Measurements from ENCODE around the gene TIPIN.
"Not testable (repeated sequence)": the region's sequence is repeated elsewhere in the genome, so short reads cannot be mapped to it uniquely, and the experiment has no call there.

The TIPIN gene, protein sequence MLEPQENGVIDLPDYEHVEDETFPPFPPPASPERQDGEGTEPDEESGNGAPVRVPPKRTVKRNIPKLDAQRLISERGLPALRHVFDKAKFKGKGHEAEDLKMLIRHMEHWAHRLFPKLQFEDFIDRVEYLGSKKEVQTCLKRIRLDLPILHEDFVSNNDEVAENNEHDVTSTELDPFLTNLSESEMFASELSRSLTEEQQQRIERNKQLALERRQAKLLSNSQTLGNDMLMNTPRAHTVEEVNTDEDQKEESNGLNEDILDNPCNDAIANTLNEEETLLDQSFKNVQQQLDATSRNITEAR

DNA sequence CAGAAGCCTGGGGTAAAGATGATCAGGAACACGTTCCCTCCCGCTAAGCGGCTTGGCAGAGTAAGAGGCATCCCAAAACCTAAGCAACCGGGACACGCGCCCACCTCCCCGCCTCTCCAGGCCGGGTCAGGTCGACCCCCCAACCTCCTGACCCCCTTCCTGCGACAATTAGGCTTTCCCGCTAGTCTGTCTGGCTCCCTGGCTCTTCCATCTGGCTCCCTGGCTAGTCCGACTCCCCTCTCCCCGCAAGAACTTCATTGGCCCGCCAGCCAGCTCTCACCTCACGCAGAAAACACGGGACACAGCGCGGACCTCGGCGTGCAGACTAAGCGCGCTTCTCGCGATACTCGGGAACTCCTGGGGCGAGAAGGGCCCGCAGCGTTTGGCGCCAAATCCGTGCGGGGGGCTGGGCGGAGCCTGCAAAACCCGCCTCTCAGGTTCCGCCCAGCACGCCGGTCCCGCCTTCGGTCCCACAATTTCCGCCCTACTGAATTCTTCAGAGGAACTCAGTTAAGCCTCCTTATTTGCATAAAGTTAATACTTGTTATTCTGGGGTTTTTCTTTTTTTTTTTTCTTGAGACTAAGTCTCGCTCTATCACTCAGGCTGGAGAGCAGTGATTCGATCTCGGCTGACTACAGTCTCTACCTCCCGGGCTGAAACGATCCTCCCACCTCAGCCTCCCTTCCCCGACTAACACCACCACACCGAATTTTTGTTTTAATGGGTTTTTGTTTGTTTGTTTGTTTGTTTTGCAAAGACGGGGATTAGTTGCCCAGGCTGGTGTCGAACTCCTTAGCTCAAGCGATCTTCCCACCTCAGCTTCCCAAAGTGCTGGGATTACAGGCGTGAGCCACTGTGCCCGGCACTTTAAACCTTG, at the start of gene TIPIN:
TIPIN (minus strand) TSS at position 327 of the 878 bp plus-strand sequence. CDS start 3,738 bp downstream, outside the sequence.
- peak; percentile 94 to 97 (median 96) for DNase-seq (ENCODE audit: low read depth in 4 of 4, low spot score in 1 of 4)

DNA sequence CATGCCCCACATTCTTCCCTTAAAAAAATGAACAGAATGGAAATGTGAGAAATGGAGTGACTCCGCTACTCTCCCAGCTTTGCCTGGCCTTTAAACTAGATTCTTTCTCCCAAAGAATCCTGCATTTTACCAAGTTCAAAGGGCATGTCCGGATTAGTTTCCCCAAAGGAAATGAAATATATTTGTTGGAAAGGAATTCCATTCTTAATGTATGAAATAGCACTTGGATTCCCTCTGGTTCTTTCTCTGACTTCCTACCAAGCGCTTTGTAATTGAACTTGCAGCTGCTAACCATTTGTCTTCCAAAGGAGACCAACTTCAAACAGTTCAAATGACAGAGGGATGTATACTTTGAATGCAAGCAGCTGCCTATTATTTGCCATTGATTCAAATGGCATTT, 49.1 kb upstream of the TIPIN start:
- DNase-seq (ENCODE audit: low read depth in 4 of 4, low spot score in 1 of 4) = no peak

DNA sequence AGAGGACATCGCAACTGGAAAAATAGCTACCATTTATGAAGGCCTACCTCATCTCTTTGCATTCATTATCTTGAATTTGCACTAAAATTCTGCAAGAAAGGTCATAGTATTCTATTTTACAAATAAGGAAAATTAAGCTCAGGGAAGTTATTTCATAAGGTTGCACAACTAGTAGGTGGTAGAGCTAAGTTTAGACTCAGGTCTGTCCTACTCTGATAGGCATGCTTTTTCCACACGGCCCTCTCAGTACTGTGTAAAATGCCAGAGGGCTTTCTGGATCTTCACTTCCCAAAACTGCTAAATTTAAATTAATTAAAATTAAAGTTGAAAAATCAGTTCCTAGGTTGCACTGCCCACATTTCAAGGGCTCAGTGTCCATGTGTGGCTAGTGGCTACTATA, 48.5 kb upstream of the TIPIN start:
- DNase-seq (ENCODE audit: low read depth in 4 of 4, low spot score in 1 of 4) = no peak

DNA sequence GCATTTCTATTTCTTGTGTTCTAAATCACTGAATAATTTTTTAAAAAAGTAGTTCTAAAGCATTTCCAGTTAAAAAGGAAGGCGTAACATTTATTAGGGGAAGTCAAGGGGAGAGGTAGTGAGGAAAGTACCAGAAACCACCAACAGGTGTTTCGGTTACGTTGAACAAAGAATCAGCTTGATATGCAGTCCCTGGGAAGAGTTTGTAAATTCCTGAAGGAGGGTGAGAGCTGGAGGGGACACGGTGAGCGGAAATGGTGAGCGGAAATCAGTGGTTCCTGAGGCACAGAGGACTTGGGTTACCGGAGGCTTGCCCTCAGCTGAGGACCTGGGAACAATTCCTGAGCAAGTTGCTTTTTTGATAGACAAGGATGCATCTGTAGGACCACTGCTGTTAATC, 48.0 kb upstream of the TIPIN start:
- no peak for DNase-seq (ENCODE audit: low read depth in 4 of 4, low spot score in 1 of 4)

DNA sequence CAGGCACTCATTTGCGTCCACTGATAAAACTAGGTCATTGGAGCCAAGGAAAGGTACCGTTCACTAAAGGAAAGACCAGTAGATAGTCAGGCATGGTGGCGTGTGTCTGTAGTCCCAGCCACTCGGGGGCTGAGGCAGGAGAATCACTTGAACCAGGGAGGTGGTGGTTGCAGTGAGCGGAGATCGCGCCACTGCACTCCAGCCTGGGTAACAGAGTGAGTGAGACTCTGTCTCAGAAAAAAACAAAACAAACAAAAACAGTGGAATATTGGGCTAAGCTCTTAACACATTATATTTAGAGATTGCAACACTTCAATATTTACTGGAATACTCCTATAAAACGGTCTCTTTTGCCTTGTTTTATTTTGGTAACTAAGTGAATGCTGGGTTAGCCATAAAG, 47.6 kb upstream of the TIPIN start:
- no peak for DNase-seq (ENCODE audit: low read depth in 4 of 4, low spot score in 1 of 4)

DNA sequence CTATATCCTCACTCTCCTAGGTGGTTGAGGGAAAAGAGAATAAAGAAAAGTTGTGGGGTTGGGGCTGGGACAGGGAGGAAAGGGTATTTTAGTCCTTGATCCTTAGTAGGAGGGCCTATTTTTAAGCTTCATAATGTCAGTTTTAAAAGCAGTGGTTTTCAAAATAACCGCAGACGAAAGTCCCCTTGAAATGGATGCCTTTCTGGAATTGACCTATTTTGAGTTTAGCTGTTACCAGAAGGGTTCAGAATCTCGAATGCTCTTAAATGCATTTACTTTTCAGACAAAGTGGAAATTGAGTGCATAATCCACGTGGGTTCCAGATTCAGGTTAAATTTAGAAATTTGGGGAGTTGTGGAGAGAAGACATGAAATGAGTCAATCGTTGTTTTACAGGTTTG, 46.8 kb upstream of the TIPIN start:
- DNase-seq (ENCODE audit: low read depth in 4 of 4, low spot score in 1 of 4) = no peak

DNA sequence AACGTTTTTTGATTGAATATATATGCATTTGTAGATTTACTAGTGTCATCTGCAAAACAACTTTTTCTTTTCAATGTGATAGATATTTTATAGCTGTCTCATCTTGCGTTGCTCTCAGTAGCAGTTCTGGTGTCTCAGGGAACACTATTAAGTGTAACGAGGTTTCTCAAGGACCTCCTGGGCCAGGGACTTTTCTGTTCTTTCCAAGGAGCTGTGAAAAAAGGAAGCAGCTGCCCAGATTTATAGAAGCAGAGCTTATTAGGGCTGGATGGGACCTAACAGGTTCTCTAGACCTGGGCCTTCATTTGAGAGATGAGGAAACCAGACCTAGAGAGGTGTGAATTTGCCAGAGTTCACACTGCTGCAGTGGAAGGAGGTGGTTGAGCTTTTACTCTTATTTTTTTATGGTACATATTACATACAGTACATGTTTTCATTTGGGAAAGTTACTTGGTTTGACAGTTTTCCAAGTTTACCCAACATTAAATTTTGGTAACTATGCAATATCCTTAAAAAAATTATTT, 46.3 kb upstream of the TIPIN start:
- no peak for DNase-seq (ENCODE audit: low read depth in 4 of 4, low spot score in 1 of 4)

DNA sequence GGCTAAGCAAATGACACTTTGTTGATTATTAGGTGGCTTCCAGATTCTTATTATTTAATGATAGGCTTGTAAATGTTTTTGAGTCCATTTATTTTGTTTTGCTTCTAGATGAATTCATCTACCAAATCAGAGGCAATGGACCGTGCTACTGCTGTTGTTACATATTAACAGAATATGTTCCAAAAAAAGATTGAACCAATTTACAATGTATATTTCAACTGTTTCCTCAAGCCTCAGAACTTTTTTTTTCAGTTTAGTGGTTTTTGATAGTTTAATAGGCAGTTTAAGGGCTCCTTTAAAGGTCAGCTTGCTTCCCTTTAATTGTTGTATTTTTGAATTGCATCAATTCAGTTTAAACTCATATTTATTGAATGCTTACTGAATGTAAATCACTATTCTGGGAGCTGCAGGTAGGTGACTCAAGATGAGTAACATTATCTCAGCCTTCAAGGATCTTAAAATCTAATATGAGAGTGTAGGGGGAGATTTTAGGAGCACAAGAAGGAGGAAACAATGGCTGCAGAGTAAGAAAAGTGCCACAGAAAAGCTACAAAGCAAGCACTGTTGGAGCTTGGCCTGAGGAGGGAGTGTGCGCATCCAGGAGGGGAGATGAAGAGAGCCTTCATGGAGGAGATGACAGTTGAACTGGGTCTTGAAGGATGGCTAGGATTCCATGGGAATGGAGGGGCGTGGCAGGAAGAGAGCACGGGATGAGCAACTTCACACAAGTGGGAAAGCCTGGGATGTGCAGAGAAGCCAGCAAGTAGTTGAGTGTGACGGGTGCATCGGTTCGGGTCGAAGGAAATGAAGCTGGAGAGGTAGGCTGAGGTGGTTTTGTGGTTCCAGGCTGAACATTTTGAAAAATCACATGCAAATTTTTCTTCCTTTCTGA, 44.9 kb upstream of the TIPIN start:
- no peak for DNase-seq (ENCODE audit: low read depth in 4 of 4, low spot score in 1 of 4)

DNA sequence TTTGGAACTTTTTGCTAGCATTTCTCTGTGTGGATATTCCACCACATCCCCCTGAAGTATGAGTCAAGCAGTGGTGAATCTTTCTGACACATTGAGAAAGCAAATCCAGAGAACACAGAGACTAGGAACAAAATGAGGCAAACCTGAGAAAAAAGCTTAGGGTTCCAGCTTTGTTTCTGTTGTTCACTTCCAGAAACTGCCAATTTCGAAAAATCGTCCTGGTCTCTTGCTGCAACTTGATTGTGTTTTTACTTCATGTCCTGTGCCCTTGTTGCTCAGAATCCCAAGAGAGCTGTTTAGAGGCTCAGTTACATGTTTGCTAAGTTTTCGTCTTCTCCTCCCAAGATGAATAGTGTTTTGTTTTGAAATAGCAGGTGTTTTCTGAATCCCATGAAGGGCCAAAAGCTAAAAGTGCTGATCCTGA, 43.9 kb upstream of the TIPIN start:
- no peak for DNase-seq (ENCODE audit: low read depth in 4 of 4, low spot score in 1 of 4)

DNA sequence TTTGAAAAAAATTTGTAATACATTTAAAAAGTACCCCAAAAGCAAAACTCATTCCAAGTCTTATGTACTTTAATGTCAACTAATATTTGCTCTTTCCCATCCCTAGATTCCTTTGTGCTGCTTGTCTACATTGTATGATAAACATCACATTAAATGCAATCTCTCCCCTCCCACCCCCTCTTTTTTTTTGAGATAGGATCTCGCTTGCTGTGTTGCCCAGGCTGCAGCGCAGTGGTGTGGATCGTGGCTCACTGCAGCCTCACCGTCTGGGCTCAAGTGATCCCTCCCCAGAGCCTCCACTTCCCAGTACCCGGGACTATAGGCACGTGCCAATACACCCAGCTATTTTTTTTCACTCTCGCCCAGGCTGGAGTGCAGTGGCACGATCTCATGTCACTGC, 42.8 kb upstream of the TIPIN start:
- no peak for DNase-seq (ENCODE audit: low read depth in 4 of 4, low spot score in 1 of 4)

DNA sequence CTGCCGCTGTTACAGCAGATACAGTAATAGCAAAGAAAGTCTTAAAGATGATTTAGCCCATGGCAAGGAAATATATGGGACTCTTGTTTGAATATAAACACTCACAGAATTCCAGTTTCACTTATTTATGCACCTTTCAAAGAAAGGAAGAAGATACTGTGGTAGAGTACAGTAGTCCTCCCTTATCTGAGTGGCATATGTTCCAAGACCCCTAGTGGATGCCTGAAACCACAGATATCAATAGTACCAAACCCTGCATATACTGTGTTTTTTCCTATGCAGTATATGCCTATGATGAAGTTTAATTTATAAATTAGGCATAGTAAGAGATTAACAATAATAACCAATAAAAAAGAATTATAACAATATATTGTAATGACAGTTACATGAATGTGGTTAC, 38.4 kb upstream of the TIPIN start:
- no peak for DNase-seq (ENCODE audit: low read depth in 4 of 4, low spot score in 1 of 4)

DNA sequence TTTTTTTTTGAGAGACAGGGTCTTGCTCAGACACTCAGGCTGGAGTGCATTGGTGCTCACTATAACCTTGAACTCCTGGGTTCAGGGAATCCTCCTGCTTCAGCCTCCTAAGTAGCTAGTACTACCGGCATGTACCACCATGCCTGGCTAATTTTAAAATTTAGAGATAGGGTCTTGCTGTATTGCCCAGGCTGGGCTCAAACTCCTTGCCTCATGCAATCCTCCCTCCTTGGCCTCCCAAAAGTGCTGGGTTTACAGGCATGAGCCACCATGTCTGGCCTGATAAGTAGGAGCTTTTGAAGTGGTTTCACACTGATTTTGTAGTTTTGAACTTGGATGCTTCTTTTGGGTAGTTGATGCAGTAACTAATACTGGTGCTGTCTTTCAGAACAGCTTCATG, 38.0 kb upstream of the TIPIN start:
- DNase-seq (ENCODE audit: low read depth in 4 of 4, low spot score in 1 of 4) = no peak

DNA sequence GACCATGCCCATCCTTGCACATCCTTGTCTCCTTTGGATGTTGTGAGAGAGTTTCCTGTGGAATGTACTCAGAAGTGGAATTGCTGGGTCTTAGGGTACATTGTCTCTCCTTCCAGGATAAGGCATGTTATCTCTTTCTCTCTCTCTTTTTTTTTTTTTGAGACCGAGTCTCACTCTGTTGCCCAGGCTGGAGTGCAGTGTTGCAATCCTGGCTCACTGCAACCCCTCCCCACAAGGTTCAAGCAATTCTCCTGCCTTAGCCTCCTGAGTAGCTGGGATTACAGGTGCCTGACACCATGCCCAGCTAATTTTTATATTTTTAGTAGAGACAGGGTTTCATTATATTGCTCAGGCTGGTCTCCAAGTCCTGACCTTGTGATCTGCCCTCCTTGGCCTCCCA, 36.6 kb upstream of the TIPIN start:
- DNase-seq (ENCODE audit: low read depth in 4 of 4, low spot score in 1 of 4) = not testable (repeated sequence)

DNA sequence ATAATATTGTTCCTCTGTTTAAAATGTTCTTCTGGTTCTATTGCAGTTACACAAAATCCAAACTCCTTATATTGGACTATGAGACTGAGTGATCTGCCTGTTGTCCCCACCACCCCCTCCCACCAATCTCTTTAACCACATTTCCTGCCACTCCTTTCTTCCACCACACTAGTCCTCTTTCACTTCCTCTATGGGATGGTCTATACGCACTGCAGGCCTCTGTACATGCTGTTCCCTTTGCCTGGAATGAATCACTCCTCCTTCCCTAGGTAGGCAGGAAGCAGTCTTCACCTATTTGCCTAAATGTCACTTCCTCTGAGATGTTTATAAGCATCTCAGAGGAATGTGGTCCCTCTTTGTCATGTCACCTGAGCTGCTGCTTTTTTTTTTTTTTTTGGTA, 34.2 kb upstream of the TIPIN start:
- no peak for DNase-seq (ENCODE audit: low read depth in 4 of 4, low spot score in 1 of 4)

DNA sequence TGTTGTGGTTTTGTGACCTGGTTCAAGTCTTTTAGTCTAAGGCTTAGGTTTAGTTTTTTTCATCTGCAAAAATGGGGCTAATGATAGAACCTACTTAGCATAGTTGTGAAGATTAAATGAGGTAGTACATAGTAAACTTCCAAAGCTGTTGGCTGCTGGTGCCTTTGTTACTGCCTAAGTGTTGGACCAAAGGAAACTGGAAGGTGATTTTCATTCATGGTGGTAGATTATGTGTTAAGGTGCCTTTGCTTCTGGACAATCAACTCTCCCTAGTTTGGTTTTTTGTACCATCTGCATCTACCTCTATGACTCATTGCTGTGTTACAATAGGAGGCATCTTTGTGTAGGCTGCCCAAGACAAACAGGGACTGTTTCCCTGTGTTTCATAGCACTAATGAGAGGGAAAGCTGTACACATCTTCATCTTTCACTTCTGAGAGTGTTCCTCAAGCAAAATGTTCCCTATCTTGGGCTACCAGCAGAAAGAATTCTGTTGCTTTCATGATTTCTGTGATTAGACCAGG, 33.4 kb upstream of the TIPIN start:
- no peak for DNase-seq (ENCODE audit: low read depth in 4 of 4, low spot score in 1 of 4)

DNA sequence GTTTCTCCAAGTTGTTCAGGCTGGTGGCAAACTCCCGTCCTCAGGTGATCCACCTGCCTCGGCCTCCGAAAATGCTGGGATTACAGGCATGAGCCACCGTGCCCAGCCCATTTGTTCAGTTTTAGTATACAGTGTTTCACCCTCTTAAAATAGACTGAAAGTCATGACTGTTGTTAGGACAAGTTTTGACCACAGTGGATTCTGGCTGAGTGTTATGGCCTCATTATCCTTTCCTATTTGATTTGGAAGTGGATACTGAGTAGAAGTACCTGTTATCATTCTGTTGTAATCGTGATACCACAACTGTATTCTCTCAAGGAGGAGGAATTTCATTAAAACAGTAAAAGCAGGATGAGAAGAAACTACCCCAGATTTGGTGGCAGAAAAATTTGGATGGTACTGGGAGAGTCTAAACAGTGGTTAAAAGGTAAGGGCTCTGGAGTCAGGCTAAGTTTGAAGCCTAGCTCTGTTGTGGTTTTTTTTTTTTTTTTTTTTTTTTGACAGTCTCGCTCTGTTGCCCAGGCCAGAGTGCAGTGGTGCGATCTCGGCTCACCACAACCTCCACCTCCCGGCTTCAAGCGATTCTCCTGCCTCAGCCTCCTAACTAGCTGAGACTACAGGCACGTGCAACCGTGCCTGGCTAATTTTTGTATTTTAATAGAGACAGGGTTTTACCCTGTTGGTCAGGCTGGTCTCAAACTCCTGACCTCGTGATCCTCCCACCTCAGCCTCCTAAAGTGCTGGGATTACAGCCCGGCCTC, 32.8 kb upstream of the TIPIN start:
- DNase-seq (ENCODE audit: low read depth in 4 of 4, low spot score in 1 of 4) = no peak

DNA sequence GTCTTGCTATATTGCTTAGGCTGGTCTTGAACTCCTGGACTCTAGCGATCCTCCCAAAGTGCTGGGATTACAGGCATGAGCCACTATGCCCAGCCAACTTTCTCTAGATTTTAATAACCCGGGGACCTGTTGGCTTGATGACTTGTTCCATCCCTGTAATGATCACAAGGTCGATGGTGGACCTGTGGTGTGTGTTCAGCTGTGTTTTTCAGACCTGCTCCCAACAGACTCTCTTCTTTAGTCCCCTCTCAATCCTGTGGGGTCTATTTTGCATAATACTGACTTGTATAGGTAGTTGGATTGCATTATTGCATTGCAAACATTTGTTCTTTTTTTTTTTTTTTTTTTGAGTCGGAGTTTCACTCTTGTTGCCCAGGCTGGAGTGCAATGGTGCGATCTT, 32.1 kb upstream of the TIPIN start:
- DNase-seq (ENCODE audit: low read depth in 4 of 4, low spot score in 1 of 4) = no peak

DNA sequence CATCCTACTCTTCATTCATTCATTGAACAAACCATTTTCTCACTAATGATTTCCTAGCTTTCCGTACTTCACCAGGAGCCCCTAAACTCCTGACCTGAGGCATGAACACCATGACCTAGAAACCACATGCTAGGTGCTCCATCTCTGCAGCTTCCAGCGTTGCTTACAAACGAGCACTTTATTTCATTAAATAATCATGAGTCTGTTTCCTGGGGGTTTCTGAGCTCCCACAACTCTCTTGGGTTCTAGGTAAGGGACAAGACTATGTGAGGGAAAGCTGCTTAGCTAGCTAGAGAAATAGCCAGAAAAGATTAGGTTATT, 31.5 kb upstream of the TIPIN start:
- DNase-seq (ENCODE audit: low read depth in 4 of 4, low spot score in 1 of 4) = no peak

DNA sequence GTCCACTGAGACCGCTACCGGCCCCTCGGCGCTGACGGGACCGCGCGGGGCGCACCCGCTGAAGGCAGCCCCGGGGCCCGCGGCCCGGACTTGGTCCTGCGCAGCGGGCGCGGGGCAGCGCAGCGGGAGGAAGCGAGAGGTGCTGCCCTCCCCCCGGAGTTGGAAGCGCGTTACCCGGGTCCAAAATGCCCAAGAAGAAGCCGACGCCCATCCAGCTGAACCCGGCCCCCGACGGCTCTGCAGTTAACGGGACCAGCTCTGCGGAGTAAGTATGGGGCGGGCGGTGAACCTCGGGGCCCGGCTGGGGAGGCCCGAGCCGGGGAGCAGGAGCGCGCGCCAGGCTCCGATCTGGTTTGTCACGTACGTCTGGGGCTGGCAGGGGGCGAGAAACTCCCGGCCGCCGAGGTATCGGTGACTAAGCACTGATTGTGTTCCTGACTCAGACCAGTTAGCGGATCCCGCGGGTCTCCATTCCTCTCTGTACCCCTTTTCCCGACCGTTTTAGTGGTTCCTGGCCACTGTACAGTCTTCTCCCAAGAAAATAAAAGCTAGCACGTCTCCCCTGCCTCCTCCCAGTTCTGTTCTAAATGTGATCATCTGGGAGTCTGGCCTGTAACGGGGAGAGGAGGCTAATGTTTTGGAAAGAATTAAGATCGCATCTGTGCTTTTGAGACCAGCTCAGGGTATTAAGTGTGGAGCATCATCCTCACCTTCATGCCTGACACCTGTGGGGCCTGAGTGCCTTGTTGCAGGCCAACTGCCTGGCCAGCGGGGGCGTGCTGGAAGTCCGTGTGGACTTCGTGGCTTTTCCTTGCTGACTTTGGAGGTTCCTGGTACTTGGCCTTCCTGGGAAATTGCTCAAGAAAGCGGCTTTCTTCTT, 30.9 kb upstream of the TIPIN start:
- peak; percentile 63 to 80 (median 73) for DNase-seq (ENCODE audit: low read depth in 4 of 4, low spot score in 1 of 4)

All from stimulated activated CD4-positive, alpha-beta T cell treated with anti-CD3 and anti-CD28 coated beads, Interleukin-1b, Interleukin-23, amount 100 ng/mL, for 24 hours (primary cell).